Activated CD4-positive, alpha-beta T cell treated with anti-CD3 and anti-CD28 coated beads, Interleukin-2, amount 10 ng/mL, durations not matched to agents 24 days and 14 days (primary cell): ENCODE results near the gene TRPT1. TPM values are rescaled to one million over a fixed set of nuclear protein-coding genes. Genes with fewer than 3 reads are reported as not detected.
A peak's percentile ranks its signal among the peaks of the same experiment; 100 is the strongest.

Experiments
- DNase-seq: peaks from one replicate; pipeline ENCODE4 v3.0.0; 2022
- H3K27ac Mint-ChIP-seq: one replicate; pipeline ENCODE4 v1.8.0; 2022; ENCODE audit warnings: mild to moderate bottlenecking, mixed read lengths
- H3K27me3 Mint-ChIP-seq: one replicate; pipeline ENCODE4 v1.8.0; 2022; ENCODE audit warnings: mixed read lengths
- H3K36me3 Mint-ChIP-seq: one replicate; pipeline ENCODE4 v1.8.0; 2022; ENCODE audit warnings: low read depth, mild to moderate bottlenecking, mixed read lengths
- H3K4me1 Mint-ChIP-seq: one replicate; pipeline ENCODE4 v1.8.0; 2021; ENCODE audit warnings: mixed read lengths
- H3K4me3 Mint-ChIP-seq: one replicate; pipeline ENCODE4 v1.8.0; 2022; ENCODE audit warnings: mild to moderate bottlenecking, moderate library complexity, mixed read lengths
- H3K9me3 Mint-ChIP-seq: one replicate; pipeline ENCODE4 v1.8.0; 2021; ENCODE audit warnings: mixed read lengths
- intact Hi-C: fragments of 100-400 bp; cut with micrococcal nuclease; formaldehyde crosslinking; loops from one replicate; pipeline ENCODE4 v1.15.1; 2023
- total RNA-seq: library from RNA; stranded (reverse); gene quantifications from 2 replicates; pipeline ENCODE4 v1.2.3, GENCODE V29; 2022

The TRPT1 gene
- total RNA-seq, 1 donor from 2014 or later: 31.7 TPM

GRCh38 chr11:64208796-64209562 lies 17.0 kb downstream of the TRPT1 start:
- peaks cover 33% of the 10 kb centered on the region for H3K4me1 Mint-ChIP-seq
- H3K27me3 Mint-ChIP-seq: no peaks in the 10 kb centered on the region
- peak; percentile 53 for DNase-seq
- intact Hi-C loops: no loop called here
- H3K36me3 Mint-ChIP-seq: peaks cover 71% of the 10 kb centered on the region
- H3K4me3 Mint-ChIP-seq: peak overlapping the region; percentile 20
- peak overlapping the region; percentile 92 for H3K27ac Mint-ChIP-seq
- no peaks in the 10 kb centered on the region for H3K9me3 Mint-ChIP-seq

GRCh38 chr11:64208086-64208795 lies 17.7 kb downstream of the TRPT1 start:
- H3K27ac Mint-ChIP-seq: peak overlapping the region; percentile 92
- intact Hi-C loops: no loop called here
- DNase-seq: no peak
- no peaks in the 10 kb centered on the region for H3K9me3 Mint-ChIP-seq
- H3K4me3 Mint-ChIP-seq: peak overlapping the region; percentile 88
- H3K4me1 Mint-ChIP-seq: peaks cover 33% of the 10 kb centered on the region
- H3K27me3 Mint-ChIP-seq: no peaks in the 10 kb centered on the region
- H3K36me3 Mint-ChIP-seq: peaks cover 73% of the 10 kb centered on the region

- peak overlapping the region; percentile 88 for H3K4me3 Mint-ChIP-seq
- peaks cover 32% of the 10 kb centered on the region for H3K4me1 Mint-ChIP-seq
- peak overlapping the region; percentile 92 for H3K27ac Mint-ChIP-seq
- no peaks in the 10 kb centered on the region for H3K9me3 Mint-ChIP-seq
- intact Hi-C loops: loop anchor here (1.0 to 2.0 kb wide), 2 partner anchors 19 to 33 kb away; partner anchors contain the start of genes FKBP2, NUDT22 and TRPT1
- peak; percentile 93 for DNase-seq
- no peaks in the 10 kb centered on the region for H3K27me3 Mint-ChIP-seq
- peaks cover 72% of the 10 kb centered on the region for H3K36me3 Mint-ChIP-seq
Observed at GRCh38 chr11:64207256-64208085, 18.5 kb downstream of the TRPT1 start.

GRCh38 chr11:64206457-64207255 lies 19.3 kb downstream of the TRPT1 start, which contains the start of gene FERMT3:
Gene FERMT3 (plus strand): TSS chr11:64206721. CDS start chr11:64207365, 644 bp downstream.
- peak within 1 kb of the TSS; percentile 92 for H3K27ac Mint-ChIP-seq
- H3K4me3 Mint-ChIP-seq: peak within 1 kb of the TSS; percentile 88
- no peaks in the 10 kb centered on the region for H3K9me3 Mint-ChIP-seq
- peaks cover 30% of the 10 kb centered on the region for H3K4me1 Mint-ChIP-seq
- no peaks in the 10 kb centered on the region for H3K27me3 Mint-ChIP-seq
- intact Hi-C loops: loop anchor here (1.0 to 2.0 kb wide), 4 partner anchors 19 to 99 kb away; partner anchors contain the start of genes ESRRA, FKBP2, NUDT22 and TRPT1
- peak; percentile 93 for DNase-seq
- peaks cover 71% of the 10 kb centered on the region for H3K36me3 Mint-ChIP-seq

GRCh38 chr11:64204464-64204989 lies 21.5 kb downstream of the TRPT1 start:
- peak overlapping the region; percentile 80 for H3K27ac Mint-ChIP-seq
- peaks cover 33% of the 10 kb centered on the region for H3K4me1 Mint-ChIP-seq
- no peaks in the 10 kb centered on the region for H3K27me3 Mint-ChIP-seq
- intact Hi-C loops: loop anchor here (1.0 kb wide), 1 partner anchor 97 kb away; no protein-coding TSS in a partner anchor
- peak; percentile 93 for DNase-seq
- H3K9me3 Mint-ChIP-seq: no peaks in the 10 kb centered on the region
- H3K4me3 Mint-ChIP-seq: peak overlapping the region; percentile 69
- peaks cover 78% of the 10 kb centered on the region for H3K36me3 Mint-ChIP-seq

- Mint-ChIP-seq H3K36me3 (peaks cover 77% of the 10 kb centered on the region), H3K27me3 (no peaks in the 10 kb centered on the region), H3K4me1 (peaks cover 31% of the 10 kb centered on the region), H3K27ac (peak overlapping the region; percentile 38), H3K9me3 (no peaks in the 10 kb centered on the region), H3K4me3 (no peak overlapping the region)
- intact Hi-C loops: loop anchor here (1.0 kb wide), 1 partner anchor 97 kb away; no protein-coding TSS in a partner anchor
- DNase-seq: no peak
Observed at GRCh38 chr11:64204080-64204440, 21.9 kb downstream of the TRPT1 start.

- Mint-ChIP-seq H3K36me3 (peaks cover 77% of the 10 kb centered on the region), H3K4me1 (peaks cover 27% of the 10 kb centered on the region), H3K27ac (peak overlapping the region; percentile 38), H3K9me3 (no peaks in the 10 kb centered on the region), H3K27me3 (no peaks in the 10 kb centered on the region), H3K4me3 (no peak overlapping the region)
- intact Hi-C loops: loop anchor here (1.0 kb wide), 1 partner anchor 98 kb away; no protein-coding TSS in a partner anchor
- peak; percentile 58 for DNase-seq
Observed at GRCh38 chr11:64203421-64204079, 22.4 kb downstream of the TRPT1 start.

GRCh38 chr11:64202992-64203391 lies 23.0 kb downstream of the TRPT1 start:
- Mint-ChIP-seq H3K36me3 (peaks cover 78% of the 10 kb centered on the region), H3K4me1 (peaks cover 27% of the 10 kb centered on the region)

GRCh38 chr11:64201543-64201942 lies 24.4 kb downstream of the TRPT1 start:
- Mint-ChIP-seq H3K27me3 (no peaks in the 10 kb centered on the region), H3K4me1 (peaks cover 32% of the 10 kb centered on the region), H3K4me3 (no peak overlapping the region), H3K36me3 (peaks cover 77% of the 10 kb centered on the region), H3K9me3 (no peaks in the 10 kb centered on the region), H3K27ac (peak overlapping the region; percentile 48)
- intact Hi-C loops: no loop called here
- no peak for DNase-seq

More at GRCh38 chr11:64202992-64203391, 23.0 kb downstream of the TRPT1 start:
- no peak overlapping the region for H3K27ac Mint-ChIP-seq
- intact Hi-C loops: no loop called here
- DNase-seq: no peak
- H3K4me3 Mint-ChIP-seq: no peak overlapping the region
- no peaks in the 10 kb centered on the region for H3K9me3 Mint-ChIP-seq
- H3K27me3 Mint-ChIP-seq: no peaks in the 10 kb centered on the region

GRCh38 chr11:64198511-64198910 lies 27.5 kb downstream of the TRPT1 start:
- DNase-seq: no peak
- H3K36me3 Mint-ChIP-seq: peaks cover 82% of the 10 kb centered on the region

GRCh38 chr11:64196626-64197025 lies 29.4 kb downstream of the TRPT1 start:
- Mint-ChIP-seq H3K9me3 (no peaks in the 10 kb centered on the region), H3K27me3 (no peaks in the 10 kb centered on the region), H3K27ac (peak overlapping the region; percentile 30), H3K36me3 (peaks cover 80% of the 10 kb centered on the region), H3K4me3 (no peak overlapping the region), H3K4me1 (peaks cover 26% of the 10 kb centered on the region)
- intact Hi-C loops: no loop called here
- no peak for DNase-seq

More at GRCh38 chr11:64198511-64198910, 27.5 kb downstream of the TRPT1 start:
- intact Hi-C loops: no loop called here
- Mint-ChIP-seq H3K27me3 (no peaks in the 10 kb centered on the region), H3K4me1 (peaks cover 23% of the 10 kb centered on the region), H3K27ac (no peak overlapping the region), H3K4me3 (no peak overlapping the region), H3K9me3 (no peaks in the 10 kb centered on the region)

- Mint-ChIP-seq H3K4me3 (no peak overlapping the region), H3K27me3 (no peaks in the 10 kb centered on the region), H3K4me1 (peaks cover 32% of the 10 kb centered on the region), H3K27ac (no peak overlapping the region), H3K9me3 (no peaks in the 10 kb centered on the region), H3K36me3 (peaks cover 62% of the 10 kb centered on the region)
- intact Hi-C loops: no loop called here
- no peak for DNase-seq
Observed at GRCh38 chr11:64192434-64192833, 33.6 kb downstream of the TRPT1 start.
